IMR-90 (cell line): ENCODE measurements around the gene KRTAP5-9. TPM values are rescaled to one million over a fixed set of nuclear protein-coding genes. Genes with fewer than 3 reads are reported as not detected.
"Not testable (repeated sequence)": the region's sequence is repeated elsewhere in the genome, so short reads cannot be mapped to it uniquely, and the experiment has no call there.

Experiments used
- ATAC-seq: fragments of 200-7000 bp; cut with Tn5 transposase; 2 replicates; pipeline ENCODE4 v1.9.1; 2020; ENCODE audit warnings: low read depth, mild to moderate bottlenecking, moderate library complexity
- BruUV-seq: library from RNA; stranded (reverse); fragments of 400-500 nt; replicated peaks from 2 replicates; lab custom pipeline; 2021; lab: Mats Ljungman, UMichigan
- CTCF ChIA-PET: fragments of 300-600 bp; formaldehyde crosslinking; extraction: SDS; loops from one replicate; lab custom pipeline; 2021; ENCODE audit warnings: antibody characterized with exemption; lab: Yijun Ruan, JAX
- POLR2A ChIA-PET: fragments of 300-600 bp; sonication (Branson Sonifier 250); formaldehyde crosslinking; loops from one replicate; lab custom pipeline; 2022; ENCODE audit warnings: antibody characterized with exemption; ENCODE audit not compliant: unreplicated experiment; lab: Charles Lee
- DNase-seq: peaks from one replicate; pipeline ENCODE4 v3.0.0; 2013
- H2AFZ ChIP-seq: replicated peaks from 2 replicates; pipeline ENCODE3; 2013; ENCODE audit warnings: low read length, mild to moderate bottlenecking; ENCODE audit not compliant: poor library complexity
- H2AK5ac ChIP-seq: 2 replicates; pipeline ENCODE4 v1.6.1; 2013; ENCODE audit warnings: low read depth, low read length, inconsistent platforms
- H2AK9ac ChIP-seq: replicated peaks from 2 replicates; pipeline ENCODE3; 2013; ENCODE audit warnings: mild to moderate bottlenecking, low read depth, low read length, moderate library complexity; ENCODE audit not compliant: poor library complexity
- H2BK120ac ChIP-seq: 2 replicates; pipeline ENCODE4 v1.6.1; 2013; ENCODE audit warnings: low read depth, low read length, inconsistent platforms
- H2BK15ac ChIP-seq: 3 replicates; pipeline ENCODE4 v1.6.1; 2013; ENCODE audit warnings: low read depth, low read length, inconsistent platforms
- H2BK20ac ChIP-seq: 2 replicates; pipeline ENCODE4 v1.6.1; 2013; ENCODE audit warnings: low read depth, mild to moderate bottlenecking, inconsistent platforms, low read length, moderate library complexity
- H2BK5ac ChIP-seq: 2 replicates; pipeline ENCODE4 v1.6.1; 2013; ENCODE audit warnings: mild to moderate bottlenecking, low read depth, low read length, inconsistent platforms; ENCODE audit not compliant: poor library complexity, severe bottlenecking
- H3K14ac ChIP-seq: replicated peaks from 2 replicates; pipeline ENCODE4 v1.6.1; 2013; ENCODE audit warnings: low read depth, low read length, inconsistent platforms
- H3K18ac ChIP-seq: 2 replicates; pipeline ENCODE4 v1.6.1; 2013; ENCODE audit warnings: low read depth, low read length, control low read depth
- H3K23ac ChIP-seq: 2 replicates; pipeline ENCODE4 v1.6.1; 2013; ENCODE audit warnings: low read depth, low read length, inconsistent platforms
- H3K27ac ChIP-seq: 2 replicates; pipeline ENCODE4 v1.5.1; 2013; ENCODE audit warnings: mild to moderate bottlenecking, control low read depth, low read length; ENCODE audit not compliant: insufficient read depth
- H3K27me3 ChIP-seq: 2 replicates; pipeline ENCODE4 v1.6.1; 2013; ENCODE audit warnings: low read length; ENCODE audit not compliant: control insufficient read depth, insufficient read depth
- H3K36me3 ChIP-seq: 2 replicates; pipeline ENCODE4 v1.6.1; 2013; ENCODE audit warnings: low read length, mixed read lengths; ENCODE audit not compliant: control insufficient read depth, insufficient read depth
- H3K4ac ChIP-seq: 2 replicates; pipeline ENCODE4 v1.6.1; 2013; ENCODE audit warnings: low read depth, low read length, inconsistent platforms
- H3K4me1 ChIP-seq: 2 replicates; pipeline ENCODE4 v1.6.1; 2013; ENCODE audit warnings: low read length, mixed read lengths; ENCODE audit not compliant: control insufficient read depth, insufficient read depth
- H3K4me2 ChIP-seq: 2 replicates; pipeline ENCODE4 v1.6.1; 2013; ENCODE audit warnings: low read depth, mild to moderate bottlenecking, control low read depth, low read length, moderate library complexity
- H3K4me3 ChIP-seq: 2 replicates; pipeline ENCODE4 v1.5.1; 2013; ENCODE audit warnings: low read depth, mild to moderate bottlenecking, control low read depth, low read length, moderate library complexity; ENCODE audit not compliant: insufficient read depth
- H3K56ac ChIP-seq: 2 replicates; pipeline ENCODE4 v1.6.1; 2013; ENCODE audit warnings: low read length, inconsistent platforms; ENCODE audit not compliant: insufficient read depth; ENCODE audit errors: extremely low read depth
- H3K79me1 ChIP-seq, 2 experiments: 2 replicates each; pipeline ENCODE4 v1.6.1; 2013; ENCODE audit warnings: low read length in 2 of 2, inconsistent platforms in 1 of 2, low read depth in 1 of 2
- H3K9ac ChIP-seq: 2 replicates; pipeline ENCODE4 v1.6.1; 2013; ENCODE audit warnings: low read depth, low read length, control low read depth
- H3K9me1 ChIP-seq: 2 replicates; pipeline ENCODE4 v1.6.1; 2013; ENCODE audit warnings: low read length, inconsistent platforms; ENCODE audit not compliant: insufficient read depth
- H3K9me3 ChIP-seq: 2 replicates; pipeline ENCODE4 v1.6.1; 2013; ENCODE audit warnings: low read length; ENCODE audit not compliant: control insufficient read depth, insufficient read depth
- H4K20me1 ChIP-seq: 2 replicates; pipeline ENCODE4 v1.6.1; 2013; ENCODE audit warnings: low read length, inconsistent platforms; ENCODE audit not compliant: insufficient read depth
- H4K5ac ChIP-seq: 2 replicates; pipeline ENCODE4 v1.6.1; 2013; ENCODE audit warnings: mild to moderate bottlenecking, low read depth, low read length, control low read depth
- H4K8ac ChIP-seq, 2 experiments: 2 replicates each; pipeline ENCODE4 v1.6.1; 2013; ENCODE audit warnings: low read depth in 2 of 2, low read length in 2 of 2, control low read depth in 1 of 2, inconsistent platforms in 1 of 2
- H4K91ac ChIP-seq: 2 replicates; pipeline ENCODE4 v1.6.1; 2013; ENCODE audit warnings: low read depth, low read length, inconsistent platforms; ENCODE audit not compliant: insufficient read depth
- WGBS, 2 experiments: methylation state at CpG; one replicate each; pipeline versions ENCODE4 v1.1.5 to v1.1.7; 2013; ENCODE audit warnings: missing lambda C conversion rate in 2 of 2; ENCODE audit not compliant: insufficient read length in 1 of 2; ENCODE audit errors: extremely low coverage in 2 of 2; 5-methylcytosine and 5-hydroxymethylcytosine counted together
- dilution Hi-C: fragments of 300-500 bp; cut with HindIII; formaldehyde crosslinking; loops from one replicate; pipeline ENCODE4 v1.14.3; 2018; ENCODE audit warnings: low sequenced_read_pairs; ENCODE audit not compliant: unreplicated experiment
- in situ Hi-C: fragments of 300-500 bp; cut with MboI; formaldehyde crosslinking; loops from 3 replicates; pipeline ENCODE4 v1.14.3; 2019; ENCODE audit warnings: low sequenced_read_pairs, inconsistent platforms, mixed read lengths
- intact Hi-C: fragments of 100-400 bp; cut with micrococcal nuclease; formaldehyde crosslinking; loops from 2 replicates; pipeline ENCODE4 v1.10.0; 2022
- polyA plus RNA-seq, 3 experiments: library from polyadenylated mRNA; depleted of rRNA; stranded (reverse); fragments of >200 nt; gene quantifications; 2 replicates each; pipeline ENCODE4 v1.2.3, GENCODE V29; 2012; ENCODE audit warnings: low replicate concordance in 1 of 3
- total RNA-seq: library from RNA; depleted of rRNA; stranded (reverse); fragments of >200 nt; gene quantifications from 2 replicates; pipeline ENCODE4 v1.2.3, GENCODE V29; 2012

Gene KRTAP5-9
- total and polyA plus RNA-seq, 2 of the 4 experiments (the other 2 are of a cell fraction) = 0.09 TPM; not detected in 1

- H2BK120ac ChIP-seq, H2AFZ ChIP-seq, in situ Hi-C loops: not testable (repeated sequence)
These were observed 37.5 kb downstream of the KRTAP5-9 start for GRCh38 chr11:71585673-71586072.

GRCh38 chr11:71588314-71588713 is 40.1 kb downstream of the KRTAP5-9 start:
- H3K4me3 ChIP-seq, H3K9me3 ChIP-seq, H3K4ac ChIP-seq, H3K79me1 ChIP-seq, H3K4me1 ChIP-seq, H3K9ac ChIP-seq, H2AFZ ChIP-seq, in situ Hi-C loops, H4K5ac ChIP-seq, H3K4me2 ChIP-seq, H3K27ac ChIP-seq, ATAC-seq, H2AK5ac ChIP-seq, DNase-seq, H2BK15ac ChIP-seq, H2BK5ac ChIP-seq, H4K8ac ChIP-seq, H3K18ac ChIP-seq, H4K20me1 ChIP-seq, BruUV-seq, H3K9me1 ChIP-seq, H3K56ac ChIP-seq, POLR2A ChIA-PET, H3K36me3 ChIP-seq, dilution Hi-C loops, H4K91ac ChIP-seq, H3K14ac ChIP-seq, H3K27me3 ChIP-seq, H2BK20ac ChIP-seq, H2AK9ac ChIP-seq, H3K23ac ChIP-seq, H2BK120ac ChIP-seq, intact Hi-C loops: not testable (repeated sequence)
- CTCF ChIA-PET = interaction anchor here (1.4 kb wide), 1 partner anchor 8 kb away, joined by 4 read pairs; no protein-coding TSS in a partner anchor
- WGBS, 2 experiments = no CpG with 5 or more reads among the region's 4 CpGs

More at GRCh38 chr11:71585673-71586072, 37.5 kb downstream of the KRTAP5-9 start:
- H3K79me1 ChIP-seq, CTCF ChIA-PET, H4K91ac ChIP-seq, intact Hi-C loops, POLR2A ChIA-PET, H3K27ac ChIP-seq, H2AK9ac ChIP-seq, ATAC-seq, H3K4me3 ChIP-seq, H3K9me1 ChIP-seq, H2BK15ac ChIP-seq, H4K5ac ChIP-seq, H3K9me3 ChIP-seq, H2AK5ac ChIP-seq, H3K27me3 ChIP-seq, BruUV-seq, H4K8ac ChIP-seq, H3K4ac ChIP-seq, H3K36me3 ChIP-seq, DNase-seq, H3K14ac ChIP-seq, H2BK5ac ChIP-seq, H3K23ac ChIP-seq, H3K18ac ChIP-seq, H3K56ac ChIP-seq, H3K9ac ChIP-seq, H3K4me2 ChIP-seq, dilution Hi-C loops, H3K4me1 ChIP-seq, H4K20me1 ChIP-seq, H2BK20ac ChIP-seq: not testable (repeated sequence)
- no CpG with 5 or more reads among the region's 5 CpGs for WGBS, 2 experiments
